Esophagus mucosa (tissue), 1 donor: ENCODE data around the gene RAD51B. TPM values are rescaled to one million over a fixed set of nuclear protein-coding genes. Genes with fewer than 3 reads are reported as not detected.

Experiments used
- ATAC-seq: fragments of 200-7000 bp; cut with Tn5 transposase; one replicate; pipeline ENCODE4 v1.9.1; 2020
- total RNA-seq: library from RNA; stranded (reverse); gene quantifications from one replicate; pipeline ENCODE4 v1.2.4, GENCODE V29; 2023
- donor health status: DM: yes; HTN: yes; CAD: no.

RAD51B gene
- total RNA-seq, 1 donor from 2014 or later, result 12.2 TPM

GRCh38 chr14:68630611-68631393, 811.2 kb downstream of the RAD51B start:
- ATAC-seq, result no peak

GRCh38 chr14:68631394-68632053, 811.9 kb downstream of the RAD51B start:
- ATAC-seq, result no peak

- ATAC-seq, result no peak
Measured at GRCh38 chr14:68632054-68632895, 812.7 kb downstream of the RAD51B start.

GRCh38 chr14:68633131-68633991, 813.8 kb downstream of the RAD51B start:
- peak; percentile 34 for ATAC-seq

GRCh38 chr14:68634332-68634731, 814.8 kb downstream of the RAD51B start:
- no peak for ATAC-seq

GRCh38 chr14:68634874-68635595, 815.5 kb downstream of the RAD51B start:
- ATAC-seq, result no peak

- ATAC-seq, result no peak
Measured at GRCh38 chr14:68636597-68636996, 817.0 kb downstream of the RAD51B start.

- ATAC-seq, result no peak
Measured at GRCh38 chr14:68637106-68638021, 817.8 kb downstream of the RAD51B start.

GRCh38 chr14:68638141-68638999, 818.8 kb downstream of the RAD51B start:
- no peak for ATAC-seq

GRCh38 chr14:68639000-68639757, 819.6 kb downstream of the RAD51B start:
- ATAC-seq, result no peak

- ATAC-seq, result no peak
Measured at GRCh38 chr14:68639758-68640574, 820.4 kb downstream of the RAD51B start.

GRCh38 chr14:68643673-68644072, 824.1 kb downstream of the RAD51B start:
- ATAC-seq, result no peak

GRCh38 chr14:68644101-68644500, 824.5 kb downstream of the RAD51B start:
- no peak for ATAC-seq

- ATAC-seq, result no peak
Measured at GRCh38 chr14:68645371-68645770, 825.8 kb downstream of the RAD51B start.

- no peak for ATAC-seq
Measured at GRCh38 chr14:68649476-68650189, 830.1 kb downstream of the RAD51B start.

- ATAC-seq, result no peak
Measured at GRCh38 chr14:68650404-68650994, 830.9 kb downstream of the RAD51B start.

GRCh38 chr14:68651075-68651474, 831.5 kb downstream of the RAD51B start:
- no peak for ATAC-seq
